Breast epithelium (tissue), 3 donors: ENCODE measurements around the gene TICRR.

ENCODE experiments used
- POLR2A ChIP-seq: fragments of 450-650 bp; IDR thresholded peaks from one replicate; pipeline ENCODE4 v1.6.1; 2016; ENCODE audit warnings: antibody characterized with exemption, mild to moderate bottlenecking, moderate library complexity
- TF ChIP-seq, protein P1 (sequence below), 3 donors: fragments of 450-650 bp; IDR thresholded peaks; one replicate each; pipeline ENCODE4 v1.5.1; 2016 to 2017; ENCODE audit warnings: antibody characterized with exemption in 3 of 3, mild to moderate bottlenecking in 3 of 3, moderate library complexity in 3 of 3

DNA sequence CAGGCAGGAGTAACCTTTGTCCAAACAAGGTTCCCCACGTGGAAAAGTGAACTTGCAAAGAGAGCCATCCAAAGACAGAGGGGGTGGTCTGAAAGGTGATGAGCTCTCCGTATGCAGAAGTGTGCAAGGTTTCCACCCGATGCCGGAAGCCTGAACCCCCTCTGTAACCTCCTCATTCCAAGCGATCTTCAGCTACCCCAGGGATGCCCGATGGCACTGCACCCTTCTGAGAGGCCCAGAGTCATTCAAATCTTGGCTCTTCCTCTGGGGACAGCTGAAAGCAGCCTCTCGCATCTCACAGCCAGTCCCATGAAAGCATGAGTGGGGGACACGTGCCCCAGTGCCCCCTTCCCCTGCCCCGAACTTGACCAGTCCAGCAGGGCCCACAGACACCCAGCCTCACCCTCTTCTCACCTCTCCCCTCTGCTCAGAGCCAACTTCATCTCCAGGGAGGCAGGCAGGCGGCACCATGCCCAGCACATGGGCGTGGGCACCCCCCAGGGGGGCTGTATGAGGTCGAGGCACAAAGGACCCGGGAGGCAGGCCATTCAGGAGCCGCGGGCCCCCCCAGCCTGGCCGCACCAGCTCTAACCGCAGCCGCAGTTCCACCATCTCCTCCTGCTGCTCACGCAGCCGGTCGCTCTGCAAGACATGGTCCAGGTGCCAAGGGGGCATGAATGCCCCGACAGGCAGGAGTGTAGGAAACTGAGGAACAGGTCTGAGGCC is 71.3 kb downstream of the TICRR start:
- TF ChIP-seq, protein P1, sequence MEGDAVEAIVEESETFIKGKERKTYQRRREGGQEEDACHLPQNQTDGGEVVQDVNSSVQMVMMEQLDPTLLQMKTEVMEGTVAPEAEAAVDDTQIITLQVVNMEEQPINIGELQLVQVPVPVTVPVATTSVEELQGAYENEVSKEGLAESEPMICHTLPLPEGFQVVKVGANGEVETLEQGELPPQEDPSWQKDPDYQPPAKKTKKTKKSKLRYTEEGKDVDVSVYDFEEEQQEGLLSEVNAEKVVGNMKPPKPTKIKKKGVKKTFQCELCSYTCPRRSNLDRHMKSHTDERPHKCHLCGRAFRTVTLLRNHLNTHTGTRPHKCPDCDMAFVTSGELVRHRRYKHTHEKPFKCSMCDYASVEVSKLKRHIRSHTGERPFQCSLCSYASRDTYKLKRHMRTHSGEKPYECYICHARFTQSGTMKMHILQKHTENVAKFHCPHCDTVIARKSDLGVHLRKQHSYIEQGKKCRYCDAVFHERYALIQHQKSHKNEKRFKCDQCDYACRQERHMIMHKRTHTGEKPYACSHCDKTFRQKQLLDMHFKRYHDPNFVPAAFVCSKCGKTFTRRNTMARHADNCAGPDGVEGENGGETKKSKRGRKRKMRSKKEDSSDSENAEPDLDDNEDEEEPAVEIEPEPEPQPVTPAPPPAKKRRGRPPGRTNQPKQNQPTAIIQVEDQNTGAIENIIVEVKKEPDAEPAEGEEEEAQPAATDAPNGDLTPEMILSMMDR (IDR thresholded peaks at IDR 0.05) = no peak
- TF ChIP-seq POLR2A = no peak
